COLO668 (cell line): Measurements from ENCODE around the gene CAAP1.
"Not testable (repeated sequence)": the region's sequence is repeated elsewhere in the genome, so short reads cannot be mapped to it uniquely, and the experiment has no call there.

Experiments used
- DNase-seq: peaks from one replicate; lab custom pipeline; 2025; ENCODE audit not compliant: unreplicated experiment; lab: John Stamatoyannopoulos, UW

Gene CAAP1

GRCh38 chr9:26850995-26851394, 41.6 kb downstream of the CAAP1 start:
- no peak for DNase-seq

GRCh38 chr9:26833792-26834191, 58.8 kb downstream of the CAAP1 start:
- DNase-seq, result no peak

- not testable (repeated sequence) for DNase-seq
These were observed 64.1 kb downstream of the CAAP1 start for GRCh38 chr9:26828391-26828955.

- DNase-seq, result no peak
These were observed 77.8 kb downstream of the CAAP1 start for GRCh38 chr9:26814799-26815198.

GRCh38 chr9:26813247-26813646, 79.4 kb downstream of the CAAP1 start:
- DNase-seq, result no peak

GRCh38 chr9:26812217-26812616, 80.4 kb downstream of the CAAP1 start:
- DNase-seq, result no peak

- DNase-seq, result no peak
These were observed 81.5 kb downstream of the CAAP1 start for GRCh38 chr9:26811106-26811505.

- no peak for DNase-seq
These were observed 82.8 kb downstream of the CAAP1 start for GRCh38 chr9:26809795-26810194.

- DNase-seq, result no peak
These were observed 85.4 kb downstream of the CAAP1 start for GRCh38 chr9:26807161-26807560.

GRCh38 chr9:26802921-26803320, 89.7 kb downstream of the CAAP1 start:
- DNase-seq, result peak; percentile 23

- no peak for DNase-seq
These were observed 90.8 kb downstream of the CAAP1 start for GRCh38 chr9:26801772-26802171.

- DNase-seq, result no peak
These were observed 92.3 kb downstream of the CAAP1 start for GRCh38 chr9:26800322-26800721.

GRCh38 chr9:26791274-26791673, 101.3 kb downstream of the CAAP1 start:
- DNase-seq, result no peak
